Measurements from ENCODE around the gene SRPRA.

Gene SRPRA

DNA sequence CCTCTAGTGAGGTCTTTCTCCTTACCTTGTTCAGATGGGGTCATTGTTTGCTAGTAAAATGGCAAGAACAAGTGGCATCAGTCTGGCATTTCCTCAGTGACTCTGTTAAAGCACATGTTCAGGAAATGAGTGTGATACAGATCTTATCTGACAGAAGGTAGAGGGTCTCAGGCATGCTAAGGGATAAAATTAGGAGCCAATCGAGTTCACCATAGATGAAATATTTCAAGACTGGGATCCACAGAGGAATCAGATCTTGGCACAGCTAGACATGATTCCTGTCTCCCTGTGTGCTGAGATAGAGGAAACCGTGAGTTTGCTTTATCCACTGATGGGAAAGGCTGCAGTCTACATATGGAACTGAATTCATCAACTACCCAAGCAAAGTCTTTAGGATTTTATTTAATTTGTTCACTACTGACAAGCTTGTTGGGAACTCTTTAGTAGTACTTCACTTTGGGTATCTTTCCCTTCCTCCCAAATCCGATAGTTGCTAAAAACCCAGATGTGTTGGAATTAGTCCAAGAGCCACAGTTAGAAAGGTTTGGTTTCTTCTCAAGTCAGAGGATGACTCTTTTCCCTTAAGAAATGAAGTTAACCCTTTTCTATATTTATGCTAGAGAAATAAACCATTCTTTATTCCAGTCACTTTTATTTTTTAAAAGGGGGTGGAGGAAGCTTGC, 38.7 kb downstream of the SRPRA start:
- DNase-seq (ENCODE audit: low read depth): no peak

DNA sequence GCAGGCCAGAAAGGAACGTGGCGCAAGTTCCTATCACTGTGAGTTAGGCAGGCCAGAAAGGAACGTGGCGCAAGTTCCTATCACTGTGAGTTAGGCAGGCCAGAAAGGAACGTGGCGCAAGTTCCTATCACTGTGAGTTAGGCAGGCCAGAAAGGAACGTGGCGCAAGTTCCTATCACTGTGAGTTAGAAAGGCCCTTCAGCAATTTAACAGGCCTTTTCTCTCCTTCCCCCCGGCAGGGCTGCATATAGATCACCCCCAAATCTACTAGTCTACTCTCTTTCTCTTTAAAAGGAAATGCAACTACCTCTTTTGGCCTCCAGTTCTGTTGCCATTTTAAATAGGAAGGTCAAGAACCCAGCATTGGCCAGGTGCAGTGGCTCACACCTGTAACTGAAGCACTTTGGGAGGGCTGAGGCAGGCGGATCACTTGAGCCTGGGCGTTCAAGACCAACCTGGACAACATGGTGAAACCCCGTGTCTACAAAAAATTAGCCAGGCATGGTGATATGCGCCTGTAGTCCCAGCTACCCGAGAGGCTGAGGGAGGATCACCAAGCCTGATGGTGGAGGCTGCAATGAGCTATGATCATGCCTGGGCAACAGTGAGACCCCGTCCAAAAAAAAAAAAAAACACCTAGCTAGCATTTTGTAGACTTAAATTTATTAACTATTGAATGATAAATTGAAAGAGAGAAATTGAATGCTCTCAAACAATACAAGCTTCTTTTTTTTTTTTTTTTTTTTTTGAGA, 42.2 kb downstream of the SRPRA start:
- no peak for DNase-seq (ENCODE audit: low read depth)

- DNase-seq (ENCODE audit: low read depth): no peak
Measured at GRCh38 chr11:126225295-126225665, 43.4 kb downstream of the SRPRA start.

DNA sequence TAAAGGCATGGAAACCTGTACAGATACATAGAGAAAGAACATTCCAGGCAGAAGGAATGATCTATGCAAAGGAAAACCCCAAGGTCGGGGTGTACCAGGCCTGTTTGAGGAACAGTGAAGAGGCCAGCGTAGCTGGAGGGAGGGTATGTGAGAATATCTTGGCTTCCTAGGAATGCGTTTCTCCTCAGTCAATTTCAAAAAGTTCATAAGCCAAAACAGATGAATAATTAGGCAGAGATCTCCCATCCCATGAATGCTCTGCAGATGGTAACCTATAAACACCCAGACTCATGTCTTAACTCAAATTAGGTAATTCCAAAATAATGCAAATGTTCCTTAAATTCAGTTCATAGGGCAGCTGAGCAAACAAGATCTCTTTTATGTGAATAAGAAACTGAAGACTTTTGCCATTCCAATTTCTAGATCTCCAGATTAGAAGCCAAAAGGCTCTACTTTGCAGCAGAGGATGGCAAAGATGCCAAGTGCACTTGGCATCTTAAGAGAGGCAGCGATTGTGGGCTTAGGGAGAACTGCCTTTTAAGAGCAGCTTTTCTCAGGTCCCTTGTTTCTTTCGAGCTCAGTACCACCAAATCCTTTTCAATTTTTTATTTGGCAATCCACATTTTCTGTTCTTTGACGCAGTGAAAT, 43.9 kb downstream of the SRPRA start:
- DNase-seq (ENCODE audit: low read depth): no peak

GRCh38 chr11:126219547-126219946, 49.1 kb downstream of the SRPRA start:
- no peak for DNase-seq (ENCODE audit: low read depth)

DNA sequence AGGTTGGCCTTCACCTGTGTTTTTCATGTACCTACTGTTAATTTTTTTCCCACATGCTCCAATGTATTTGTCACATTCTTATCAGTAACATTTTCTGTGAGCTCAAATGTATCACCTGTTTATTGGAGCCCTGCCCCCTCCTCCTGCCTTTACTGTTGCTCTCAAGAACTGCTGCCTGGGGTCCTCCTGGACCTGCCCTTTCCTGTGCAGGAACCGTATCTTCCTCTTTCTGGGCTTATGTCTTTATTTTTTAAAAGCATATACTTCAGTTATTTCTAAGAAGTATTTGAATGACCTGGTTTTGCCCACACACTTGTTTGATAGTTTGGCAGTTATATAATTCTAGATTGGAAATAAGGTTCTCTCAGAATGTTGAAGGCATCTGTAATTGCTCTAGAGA, 51.2 kb downstream of the SRPRA start:
- DNase-seq (ENCODE audit: low read depth): no peak

DNA sequence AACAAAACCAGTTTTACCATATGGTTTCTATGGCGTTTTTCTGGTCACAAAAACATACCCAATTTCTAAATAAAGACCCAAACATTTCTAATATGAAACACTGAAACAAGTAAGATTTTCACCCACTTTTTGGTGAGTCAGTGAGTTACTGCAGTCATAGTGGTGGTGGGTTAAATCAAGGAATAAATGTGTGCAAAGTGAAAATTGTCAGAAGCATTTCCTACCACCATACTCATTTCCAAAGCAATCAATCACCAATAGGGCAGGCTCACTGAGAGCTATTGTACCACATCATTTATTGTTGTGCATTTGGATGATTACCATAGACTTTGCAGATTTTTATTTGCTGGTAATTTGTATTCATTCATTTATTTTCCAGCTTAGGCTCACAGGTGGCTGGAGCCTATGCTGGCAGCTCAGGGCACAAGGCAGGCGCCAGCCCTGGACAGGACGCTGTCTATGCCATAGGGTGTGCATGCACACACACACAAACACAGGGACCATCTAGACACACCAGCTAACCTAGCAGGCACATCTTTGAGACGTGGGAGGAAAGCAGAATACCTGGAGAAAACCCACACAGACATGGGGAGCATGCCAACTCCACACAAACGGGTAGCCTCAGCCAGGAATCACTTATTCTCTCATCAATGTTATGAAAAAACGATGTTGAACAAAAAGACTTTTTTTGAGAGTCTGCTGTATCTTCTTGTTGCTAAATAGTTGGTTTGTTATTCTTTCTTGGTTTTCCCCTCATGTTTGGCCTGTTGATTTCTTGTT, 52.0 kb downstream of the SRPRA start:
- no peak for DNase-seq (ENCODE audit: low read depth)

- no peak for DNase-seq (ENCODE audit: low read depth)
Measured at GRCh38 chr11:126214841-126215240, 53.9 kb downstream of the SRPRA start.

DNA sequence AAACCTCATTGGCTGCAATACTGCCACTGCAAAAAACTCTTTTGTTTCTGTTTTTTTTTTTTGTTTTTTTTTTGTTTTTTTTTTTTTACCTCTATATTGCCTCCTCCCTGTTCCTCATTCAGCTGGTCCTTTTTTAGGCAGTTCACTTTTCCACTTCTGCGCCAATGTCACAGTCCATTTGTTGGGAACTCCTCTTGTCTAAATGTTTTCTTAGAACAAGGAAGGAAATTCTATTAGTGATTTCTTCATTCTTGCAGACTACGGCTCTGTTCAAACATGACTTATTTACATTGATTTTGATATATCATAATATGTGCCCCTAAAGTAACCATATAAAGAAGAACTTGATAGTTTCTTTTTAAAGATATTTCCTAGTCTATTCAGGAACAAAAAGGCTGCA, 54.3 kb downstream of the SRPRA start:
- no peak for DNase-seq (ENCODE audit: low read depth)

Measured in activated gamma-delta T cell treated with anti-CD3 and anti-CD28 coated beads, Interleukin-2, amount 50 U/mL, for 16 hours (primary cell).